HepG2 (cell line): Measurements from ENCODE around the gene ETFA.

Experiments used
- E2F5 ChIP-seq: sonication (generic); formaldehyde crosslinking; conservative IDR thresholded peaks from 2 replicates; pipeline ENCODE4 v1.4.0; 2020; ENCODE audit warnings: missing genetic modification reagents
- ZBTB1 ChIP-seq: sonication (generic); formaldehyde crosslinking; IDR thresholded peaks from 2 replicates; pipeline ENCODE4 v1.4.0; 2020; ENCODE audit warnings: missing genetic modification reagents, borderline replicate concordance

DNA sequence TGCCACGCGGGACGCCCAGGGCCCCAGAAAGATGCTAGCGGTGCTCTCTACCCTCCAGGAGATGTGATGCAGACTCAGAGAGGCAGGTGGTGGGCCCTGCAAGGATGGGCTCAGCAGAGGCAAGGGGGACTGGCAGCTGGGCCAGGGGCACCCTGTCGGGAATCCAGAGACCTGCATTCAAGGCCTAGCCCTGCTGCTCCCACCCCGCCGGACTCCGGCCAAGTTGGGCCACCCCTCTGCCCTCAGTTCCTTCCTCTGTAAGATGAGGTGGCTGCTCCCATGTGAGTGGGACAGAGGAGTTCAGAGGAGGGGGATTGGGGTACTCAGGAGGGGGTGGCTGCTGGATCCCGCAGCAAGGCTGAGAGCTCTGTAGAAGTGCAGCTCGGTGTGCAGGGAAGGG is 135.2 kb downstream of the ETFA start:
- TF ChIP-seq E2F5 = no peak
- TF ChIP-seq ZBTB1 (CRISPR knock-in tag) = no peak
